ENCODE data around the gene BDH2. TPM values are rescaled to one million over a fixed set of nuclear protein-coding genes. Genes with fewer than 3 reads are reported as not detected.

The BDH2 gene
- total RNA-seq, 1 donor from 2014 or later: 78.4 TPM

DNA sequence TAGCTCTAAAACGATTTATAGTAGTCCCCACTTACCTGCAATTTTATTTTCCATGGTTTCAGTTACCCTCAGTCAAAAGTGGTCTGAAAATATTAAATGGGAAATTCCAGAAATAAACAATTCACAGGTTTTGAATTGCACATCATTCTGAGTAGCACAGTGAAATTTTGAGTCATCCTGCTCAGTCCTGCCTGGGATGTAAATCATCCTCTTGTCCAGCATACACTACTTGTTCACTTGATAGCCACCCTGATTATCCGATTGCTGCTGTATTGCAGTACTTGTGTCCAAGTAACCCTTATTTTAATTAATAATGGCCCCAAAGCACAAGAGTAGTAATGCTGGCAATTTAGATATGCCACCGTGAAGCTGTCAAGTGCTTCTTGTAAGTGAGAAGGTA is 23.5 kb upstream of the BDH2 start:
- no peak for DNase-seq (ENCODE audit: low read depth)
- H3K4me3 ChIP-seq (ENCODE audit: low read depth, low read length): no peak overlapping the region
- TF ChIP-seq, protein P1, sequence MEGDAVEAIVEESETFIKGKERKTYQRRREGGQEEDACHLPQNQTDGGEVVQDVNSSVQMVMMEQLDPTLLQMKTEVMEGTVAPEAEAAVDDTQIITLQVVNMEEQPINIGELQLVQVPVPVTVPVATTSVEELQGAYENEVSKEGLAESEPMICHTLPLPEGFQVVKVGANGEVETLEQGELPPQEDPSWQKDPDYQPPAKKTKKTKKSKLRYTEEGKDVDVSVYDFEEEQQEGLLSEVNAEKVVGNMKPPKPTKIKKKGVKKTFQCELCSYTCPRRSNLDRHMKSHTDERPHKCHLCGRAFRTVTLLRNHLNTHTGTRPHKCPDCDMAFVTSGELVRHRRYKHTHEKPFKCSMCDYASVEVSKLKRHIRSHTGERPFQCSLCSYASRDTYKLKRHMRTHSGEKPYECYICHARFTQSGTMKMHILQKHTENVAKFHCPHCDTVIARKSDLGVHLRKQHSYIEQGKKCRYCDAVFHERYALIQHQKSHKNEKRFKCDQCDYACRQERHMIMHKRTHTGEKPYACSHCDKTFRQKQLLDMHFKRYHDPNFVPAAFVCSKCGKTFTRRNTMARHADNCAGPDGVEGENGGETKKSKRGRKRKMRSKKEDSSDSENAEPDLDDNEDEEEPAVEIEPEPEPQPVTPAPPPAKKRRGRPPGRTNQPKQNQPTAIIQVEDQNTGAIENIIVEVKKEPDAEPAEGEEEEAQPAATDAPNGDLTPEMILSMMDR (conservative IDR thresholded peaks at IDR 0.05; ENCODE audit: low read depth, low read length): no peak

DNA sequence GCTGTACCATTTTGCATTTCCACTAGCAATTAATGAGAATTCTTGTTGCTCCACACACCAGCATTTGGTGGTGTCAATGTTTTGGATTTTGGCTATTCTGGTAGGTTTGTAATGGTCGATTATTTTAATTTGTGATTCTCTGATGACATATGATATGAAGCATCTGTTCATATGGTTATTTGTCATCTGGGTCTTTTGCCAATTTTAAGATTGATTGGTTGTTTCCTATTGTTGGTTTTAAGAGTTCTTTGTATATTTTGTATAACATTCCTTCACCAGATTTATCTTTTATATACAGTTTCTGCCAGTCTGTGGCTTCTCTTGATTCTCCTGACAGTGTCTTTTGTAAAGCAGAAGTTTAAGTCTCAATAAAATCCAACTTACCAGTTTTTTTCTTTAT is 18.5 kb upstream of the BDH2 start:
- no peak overlapping the region for H3K4me3 ChIP-seq (ENCODE audit: low read depth, low read length)
- TF ChIP-seq, protein P1 (conservative IDR thresholded peaks at IDR 0.05; ENCODE audit: low read depth, low read length): no peak

DNA sequence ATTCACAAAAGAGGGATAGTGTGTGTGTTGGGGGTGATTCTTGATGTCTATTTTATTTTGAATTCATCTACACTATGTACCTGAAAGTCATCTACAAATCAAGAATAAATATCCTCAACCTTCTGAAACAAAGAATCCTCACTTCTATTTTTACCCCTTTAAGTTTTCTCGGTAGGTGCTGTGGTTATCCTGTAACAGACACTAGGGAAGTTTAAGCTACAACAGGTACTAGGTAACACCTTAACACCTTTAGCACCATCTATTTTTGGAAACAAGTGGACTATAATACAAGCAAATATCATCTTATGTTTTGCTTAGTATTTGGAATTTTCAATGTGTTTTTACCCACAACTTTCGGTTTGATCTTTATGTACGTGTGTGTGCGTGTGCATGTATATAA is 12.0 kb upstream of the BDH2 start:
- TF ChIP-seq, protein P1 (conservative IDR thresholded peaks at IDR 0.05; ENCODE audit: low read depth, low read length): no peak
- H3K4me3 ChIP-seq (ENCODE audit: low read depth, low read length): no peak overlapping the region
- no peak for DNase-seq (ENCODE audit: low read depth)

More for the DNA sequence above, 18.5 kb upstream of the BDH2 start:
- no peak for DNase-seq (ENCODE audit: low read depth)

DNA sequence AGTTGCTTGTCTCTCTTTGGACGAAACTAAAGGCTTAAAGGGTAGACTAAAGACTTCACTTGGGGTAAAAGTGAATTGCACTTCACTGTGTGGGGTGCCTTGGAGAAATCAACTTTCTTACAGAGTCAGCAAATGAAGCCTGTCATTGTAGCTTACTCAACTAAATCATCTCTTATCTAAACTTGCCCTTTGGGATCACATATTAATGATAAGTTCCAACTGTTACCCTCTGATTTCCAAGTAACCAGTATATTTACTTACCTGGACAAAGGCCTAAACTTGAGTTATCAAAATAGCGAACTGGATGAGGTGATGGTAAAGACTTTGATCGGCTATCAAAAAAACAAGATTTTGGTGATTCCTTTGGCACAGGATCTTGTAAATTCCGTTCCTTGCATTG is 8.9 kb upstream of the BDH2 start:
- TF ChIP-seq, protein P1 (conservative IDR thresholded peaks at IDR 0.05; ENCODE audit: low read depth, low read length): no peak
- no peak overlapping the region for H3K4me3 ChIP-seq (ENCODE audit: low read depth, low read length)
- DNase-seq (ENCODE audit: low read depth): no peak

DNA sequence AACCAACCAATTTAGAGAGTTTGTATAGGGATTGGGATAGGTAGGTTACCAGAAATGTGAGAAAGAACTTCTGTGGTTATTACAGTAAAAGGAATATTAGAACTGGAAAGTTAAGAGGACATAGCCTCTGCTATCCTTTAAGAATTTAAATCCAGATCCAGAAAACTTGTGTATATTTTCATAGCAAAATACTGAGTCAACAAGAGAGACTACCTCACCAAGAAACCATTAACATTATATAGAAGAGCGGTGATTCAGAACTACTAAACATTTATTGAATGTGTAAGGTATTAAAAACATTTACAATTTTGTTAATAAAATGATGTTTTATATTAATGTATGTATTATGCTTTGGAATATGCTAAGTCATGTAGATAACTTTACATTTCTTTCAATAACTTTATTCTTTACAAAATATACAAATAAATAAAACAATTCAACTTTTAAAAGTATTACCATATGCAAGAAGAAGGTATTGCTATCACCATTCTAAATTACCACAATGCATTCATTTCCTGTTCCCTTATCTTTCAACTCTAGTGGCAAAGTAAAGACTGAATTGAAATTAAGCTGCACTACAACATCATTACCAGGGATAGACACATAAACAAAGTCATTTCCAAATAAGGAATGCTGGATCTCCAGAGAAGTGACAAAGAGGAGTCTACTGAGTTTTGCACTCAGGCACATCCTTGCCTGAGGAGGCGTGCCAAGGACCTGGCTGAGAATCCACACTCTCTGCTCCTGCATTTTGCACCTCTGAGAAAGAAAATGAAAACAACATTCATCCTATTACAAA is 6.1 kb upstream of the BDH2 start:
- no peak overlapping the region for H3K4me3 ChIP-seq (ENCODE audit: low read depth, low read length)
- DNase-seq (ENCODE audit: low read depth): no peak
- TF ChIP-seq, protein P1 (conservative IDR thresholded peaks at IDR 0.05; ENCODE audit: low read depth, low read length): no peak

DNA sequence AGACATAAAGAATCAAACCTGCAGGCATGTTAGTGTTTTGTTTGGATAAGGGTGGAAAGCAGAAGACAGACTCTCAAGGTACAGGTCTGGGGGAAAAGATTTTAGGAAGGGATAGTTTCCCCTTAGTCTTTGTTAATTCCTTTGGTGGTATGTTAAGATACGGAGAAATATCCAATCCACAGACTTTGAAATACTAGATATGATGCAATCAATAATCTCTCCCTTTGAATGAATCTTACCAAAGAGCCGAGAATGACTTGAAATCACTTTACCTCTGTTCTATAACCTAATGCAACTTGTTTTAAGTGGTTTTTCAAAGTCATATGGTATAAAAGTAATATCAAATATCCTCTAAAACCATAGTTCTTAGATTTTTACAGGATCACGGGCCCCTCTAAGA is 5.3 kb upstream of the BDH2 start:
- TF ChIP-seq, protein P1 (conservative IDR thresholded peaks at IDR 0.05; ENCODE audit: low read depth, low read length): no peak
- DNase-seq (ENCODE audit: low read depth): no peak

DNA sequence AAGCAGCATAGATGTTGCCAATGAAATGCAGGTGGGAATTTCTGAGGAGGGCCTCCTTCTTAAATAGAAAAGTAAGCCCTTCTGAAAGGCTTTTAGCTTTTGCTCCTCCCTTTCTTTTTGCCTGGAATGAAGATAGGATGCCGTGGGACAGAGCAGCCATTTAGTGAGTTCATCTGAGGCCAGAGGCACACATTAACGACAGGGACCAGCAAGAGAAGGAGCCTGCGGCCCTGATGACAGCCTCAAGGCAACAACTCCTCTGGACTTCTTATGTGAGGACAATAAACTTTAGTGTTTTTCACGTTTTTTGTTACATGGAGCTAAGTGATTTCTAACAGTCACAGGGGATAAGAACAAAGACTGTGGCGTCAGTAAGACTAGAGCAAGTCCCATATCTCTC is 1.1 kb upstream of the BDH2 start:
- TF ChIP-seq, protein P1 (conservative IDR thresholded peaks at IDR 0.05; ENCODE audit: low read depth, low read length): no peak
- H3K4me3 ChIP-seq (ENCODE audit: low read depth, low read length): no peak overlapping the region
- no peak for DNase-seq (ENCODE audit: low read depth)

More for the DNA sequence above, 5.3 kb upstream of the BDH2 start:
- H3K4me3 ChIP-seq (ENCODE audit: low read depth, low read length): no peak overlapping the region

Data from epithelial cell of proximal tubule (primary cell).